Neural cell (in vitro differentiated cells): ENCODE measurements around the gene PTPRN2.

Source experiments
- CTCF ChIP-seq: fragments of 450-650 bp; IDR thresholded peaks from 2 replicates; pipeline ENCODE4 v1.5.1; 2014; ENCODE audit warnings: antibody characterized with exemption, mild to moderate bottlenecking, moderate library complexity; ENCODE audit not compliant: poor library complexity, severe bottlenecking
- EP300 ChIP-seq: fragments of 450-650 bp; conservative IDR thresholded peaks from 2 replicates; pipeline ENCODE4 v1.6.1; 2014; ENCODE audit warnings: antibody characterized with exemption, mild to moderate bottlenecking, moderate library complexity; ENCODE audit not compliant: poor library complexity, severe bottlenecking
- EZH2 ChIP-seq: fragments of 200-600, 300-800 bp; shearing (Covaris generic), sonication (generic); IDR thresholded peaks from 2 replicates; pipeline ENCODE4 v1.6.1; 2014; ENCODE audit warnings: antibody characterized with exemption, low read length, borderline replicate concordance, mild to moderate bottlenecking; ENCODE audit not compliant: insufficient read depth, poor library complexity, severe bottlenecking
- MXI1 ChIP-seq: fragments of 450-650 bp; conservative IDR thresholded peaks from 2 replicates; pipeline ENCODE4 v1.6.1; 2014; ENCODE audit warnings: antibody characterized with exemption, mild to moderate bottlenecking; ENCODE audit not compliant: poor library complexity, severe bottlenecking
- POLR2AphosphoS5 ChIP-seq: IDR thresholded peaks from 2 replicates; pipeline ENCODE4 v1.6.1; 2012
- REST ChIP-seq: IDR thresholded peaks from 2 replicates; pipeline ENCODE4 v1.6.1; 2012; ENCODE audit warnings: borderline replicate concordance
- TAF1 ChIP-seq: IDR thresholded peaks from 2 replicates; pipeline ENCODE4 v1.6.1; 2012; ENCODE audit warnings: low read depth

- no peak for TF ChIP-seq EP300
- TF ChIP-seq EZH2 = no peak
- no peak for TF ChIP-seq CTCF
- no peak for TF ChIP-seq TAF1
- no peak for TF ChIP-seq POLR2AphosphoS5
- no peak for TF ChIP-seq REST
- TF ChIP-seq MXI1 = no peak
These were observed 641.1 kb downstream of the PTPRN2 start for GRCh38 chr7:157946398-157947060.
